ENCODE data around the gene HTT. TPM values are rescaled to one million over a fixed set of nuclear protein-coding genes. Genes with fewer than 3 reads are reported as not detected.

The HTT gene
- total and polyA plus RNA-seq, 10 of the 15 experiments (the other 5 are each of a cell fraction or from before 2014, with no cell fraction given), result 3.3 to 113 (median 43.3) TPM

DNA sequence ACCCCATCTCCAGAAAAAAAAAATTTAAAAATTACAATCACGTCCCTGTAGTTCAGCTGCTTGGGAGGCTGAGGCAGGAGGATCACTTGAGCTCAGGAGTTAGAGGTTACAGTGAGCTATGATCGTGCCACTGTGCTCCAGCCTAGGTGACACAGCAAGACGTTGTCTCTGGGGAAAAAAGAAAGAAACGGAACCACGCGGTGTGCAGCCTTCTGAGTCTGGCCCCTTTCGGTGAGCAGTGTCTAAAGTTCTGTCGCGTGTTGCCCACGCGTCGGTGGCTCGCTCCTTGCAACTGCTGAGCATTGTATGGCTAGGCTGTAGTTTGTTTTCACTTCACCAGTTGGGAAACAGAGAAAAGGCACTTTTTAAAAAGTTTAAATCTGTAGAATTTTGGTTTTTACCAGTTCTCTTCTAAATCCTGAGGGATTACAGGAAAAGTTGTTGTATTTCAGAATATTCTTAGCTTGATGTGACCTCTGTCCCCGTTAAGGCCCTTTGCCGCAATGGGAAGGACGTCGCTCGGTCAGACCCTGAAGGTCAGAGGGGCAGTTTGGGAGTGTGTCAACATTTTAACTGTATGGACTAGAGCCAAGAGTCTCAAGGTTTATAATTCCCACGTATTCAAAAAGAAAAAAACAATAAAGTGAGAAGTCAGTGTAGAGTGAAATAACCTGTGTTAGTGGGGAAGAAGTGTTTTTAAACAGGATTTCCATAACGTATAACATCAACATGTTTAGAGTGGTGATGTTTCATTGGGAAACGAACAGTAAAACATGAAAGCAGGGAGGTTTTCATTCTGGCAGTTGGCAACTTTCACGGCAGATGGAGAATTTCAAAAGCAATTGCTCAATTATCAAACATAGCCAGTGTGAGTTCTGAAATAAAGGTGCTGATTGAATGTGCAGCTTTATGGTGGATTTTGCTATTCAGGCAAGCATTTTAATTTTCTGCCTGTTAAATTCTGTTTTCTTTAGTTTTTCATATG, 128.6 kb downstream of the HTT start:
- FAIRE-seq, result peak; percentile 35
- peaks cover 21 to 43% of the 10 kb centered on the region in 2 experiments for H3K36me3 ChIP-seq (ENCODE audit: control insufficient read depth in 2 of 2, insufficient read depth in 2 of 2, low read length in 1 of 2)
- in situ Hi-C loops (cut with MboI) (no loop called here), intact Hi-C loops (cut with micrococcal nuclease; ENCODE audit: unreplicated experiment) (no loop called here)
- ChIA-PET RAD21 (ENCODE audit: unreplicated experiment) (interaction anchor here (0.8 to 1.5 kb wide), 3 partner anchors 13 to 157 kb away, joined by 3 read pairs; no protein-coding TSS in a partner anchor), CTCF (interaction anchor here (0.7 to 1.9 kb wide), 5 partner anchors 8 to 277 kb away, joined by 3 to 5 read pairs (median 4); no protein-coding TSS in a partner anchor), POLR2A (interaction anchor here (0.6 to 1.2 kb wide), 2 partner anchors 12 to 1330 kb away, joined by 3 to 4 read pairs; no protein-coding TSS in a partner anchor), SMC1A (ENCODE audit: uncharacterized antibody, unreplicated experiment) (interaction anchor here (1.0 to 1.4 kb wide), 6 partner anchors 9 to 186 kb away, joined by 3 to 5 read pairs (median 3); no protein-coding TSS in a partner anchor)
- BruUV-seq (replicated peaks), result no TSS peak
- 0 out of 2 replicates have a peak overlapping the region, but pooled peaks have one; percentile 12 for H3K9ac ChIP-seq (ENCODE audit: control insufficient read depth, insufficient read depth, low read length)
- no peaks in the 10 kb centered on the region for H3K27me3 ChIP-seq (replicated peaks in 1 of 2; ENCODE audit: control insufficient read depth in 2 of 2, insufficient read depth in 2 of 2, low read length in 1 of 2)
- peak overlapping the region; percentile 15; the same call in 1 of the 2 replicates for H3K4me3 ChIP-seq
- H2AFZ ChIP-seq (ENCODE audit: control insufficient read depth, low read depth, low read length), result no peak overlapping the region
- DNase-seq (ENCODE audit: low read depth, low spot score), result no peak
- H3K79me2 ChIP-seq (ENCODE audit: control insufficient read depth, insufficient read depth, low read length), result no peaks in the 10 kb centered on the region
- H3K27ac ChIP-seq (ENCODE audit: control insufficient read depth, insufficient read depth), result peak overlapping the region; percentile 78
- no peak overlapping the region; the same call in 1 of the 2 replicates for H3K4me2 ChIP-seq (ENCODE audit: control insufficient read depth, insufficient read depth)
- TF ChIP-seq POLR2A (IDR thresholded peaks at IDR 0.05; ENCODE audit: low read depth, low read length), result 0 out of 2 replicates have a peak, but pooled peaks have one; percentile 33
- TF ChIP-seq NFXL1 (IDR thresholded peaks at IDR 0.05; ENCODE audit: borderline replicate concordance), result no peak
- TF ChIP-seq FOS (IDR thresholded peaks at IDR 0.05; ENCODE audit: borderline replicate concordance, extremely low read depth, insufficient read length), result no peak
- no peak for TF ChIP-seq YY1 (IDR thresholded peaks at IDR 0.05; ENCODE audit: low read depth, low read length)
- TF ChIP-seq LARP7 (IDR thresholded peaks at IDR 0.05), result no peak
- no peak for TF ChIP-seq GATAD2B (conservative IDR thresholded peaks at IDR 0.05; ENCODE audit: low read depth)
- TF ChIP-seq, protein P1, sequence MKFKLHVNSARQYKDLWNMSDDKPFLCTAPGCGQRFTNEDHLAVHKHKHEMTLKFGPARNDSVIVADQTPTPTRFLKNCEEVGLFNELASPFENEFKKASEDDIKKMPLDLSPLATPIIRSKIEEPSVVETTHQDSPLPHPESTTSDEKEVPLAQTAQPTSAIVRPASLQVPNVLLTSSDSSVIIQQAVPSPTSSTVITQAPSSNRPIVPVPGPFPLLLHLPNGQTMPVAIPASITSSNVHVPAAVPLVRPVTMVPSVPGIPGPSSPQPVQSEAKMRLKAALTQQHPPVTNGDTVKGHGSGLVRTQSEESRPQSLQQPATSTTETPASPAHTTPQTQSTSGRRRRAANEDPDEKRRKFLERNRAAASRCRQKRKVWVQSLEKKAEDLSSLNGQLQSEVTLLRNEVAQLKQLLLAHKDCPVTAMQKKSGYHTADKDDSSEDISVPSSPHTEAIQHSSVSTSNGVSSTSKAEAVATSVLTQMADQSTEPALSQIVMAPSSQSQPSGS (IDR thresholded peaks at IDR 0.05; ENCODE audit: low read length), result no peak
- TF ChIP-seq ZNF207 (IDR thresholded peaks at IDR 0.05; ENCODE audit: borderline replicate concordance), result no peak
- TF ChIP-seq MXI1 (IDR thresholded peaks at IDR 0.05; ENCODE audit: low read depth, low read length), result no peak
- TF ChIP-seq BHLHE40 (IDR thresholded peaks at IDR 0.05; ENCODE audit: borderline replicate concordance in 1 of 2, low read depth in 2 of 2, low read length in 1 of 2), result peak in 1 of 2 experiments; percentile 34; a peak in 1 of 4 replicates
- no peak for TF ChIP-seq STAT1 (conservative IDR thresholded peaks at IDR 0.05)
- TF ChIP-seq MEF2B (IDR thresholded peaks at IDR 0.05; ENCODE audit: partially characterized antibody, poor library complexity, severe bottlenecking), result peak; percentile 53
- TF ChIP-seq NR2F1 (conservative IDR thresholded peaks at IDR 0.05), result no peak
- no peak for TF ChIP-seq SRF (IDR thresholded peaks at IDR 0.05; ENCODE audit: low read depth in 2 of 2, low read length in 2 of 2)
- peaks cover 17% of the 10 kb centered on the region for H3K4me1 ChIP-seq (ENCODE audit: control insufficient read depth, insufficient read depth, low read length)
- peak; percentile 37 for ATAC-seq
- 37% methylated on average over 22 of the region's 22 CpGs for WGBS (ENCODE audit: insufficient coverage, insufficient replicate concordance, low lambda C conversion rate, missing lambda C conversion rate)
- no peaks in the 10 kb centered on the region for H3K9me3 ChIP-seq (replicated peaks; ENCODE audit: control insufficient read depth, insufficient read depth, low read length)
- no peaks in the 10 kb centered on the region; the same call in none of the 2 replicates for H4K20me1 ChIP-seq (ENCODE audit: control insufficient read depth, insufficient read depth)

Measured in GM12878 (cell line).